A673 (cell line): ENCODE data around the gene CFAP65. TPM values are rescaled to one million over a fixed set of nuclear protein-coding genes. Genes with fewer than 3 reads are reported as not detected.

ENCODE experiments used
- BruUV-seq: library from RNA; stranded (reverse); fragments of 400-500 nt; replicated peaks from 2 replicates; lab custom pipeline; 2021; lab: Mats Ljungman, UMichigan
- CTCF ChIA-PET: fragments of 300-600 bp; sonication (Branson Sonifier 250); formaldehyde crosslinking; loops from one replicate; lab custom pipeline; 2022; ENCODE audit warnings: antibody characterized with exemption; lab: Charles Lee
- POLR2A ChIA-PET: fragments of 300-600 bp; sonication (Branson Sonifier 250); formaldehyde crosslinking; loops from one replicate; lab custom pipeline; 2022; ENCODE audit warnings: antibody characterized with exemption; ENCODE audit not compliant: low non-redundant PET; lab: Charles Lee
- DNase-seq: peaks from one replicate; pipeline ENCODE4 v3.0.0-alpha.2; 2015; ENCODE audit warnings: low spot score
- H3K27ac ChIP-seq: fragments of 200-600 bp; sonication (generic); 2 replicates; pipeline ENCODE4 v1.5.1; 2016; ENCODE audit warnings: mixed run types, low read depth, mild to moderate bottlenecking, mixed read lengths, antibody characterized with exemption, low read length; ENCODE audit not compliant: poor library complexity, severe bottlenecking
- H3K27me3 ChIP-seq: fragments of 200-600 bp; sonication (generic); replicated peaks from 2 replicates; pipeline ENCODE4 v1.6.1; 2017; ENCODE audit warnings: mixed run types, low read depth, mild to moderate bottlenecking, mixed read lengths, antibody characterized with exemption, low read length; ENCODE audit not compliant: insufficient read depth, poor library complexity
- H3K36me3 ChIP-seq: fragments of 200-600 bp; sonication (generic); 2 replicates; pipeline ENCODE4 v1.6.1; 2016; ENCODE audit warnings: mixed run types, mild to moderate bottlenecking, mixed read lengths, antibody characterized with exemption, low read length; ENCODE audit not compliant: insufficient read depth, poor library complexity, severe bottlenecking
- H3K4me1 ChIP-seq: fragments of 200-600 bp; sonication (generic); 2 replicates; pipeline ENCODE4 v1.6.1; 2017; ENCODE audit warnings: mixed run types, mild to moderate bottlenecking, mixed read lengths, antibody characterized with exemption, low read length; ENCODE audit not compliant: insufficient read depth, poor library complexity, severe bottlenecking
- H3K4me3 ChIP-seq: fragments of 200-600 bp; sonication (generic); 2 replicates; pipeline ENCODE4 v1.5.1; 2016; ENCODE audit warnings: low read depth, mixed run types, mild to moderate bottlenecking, mixed read lengths, low read length; ENCODE audit not compliant: poor library complexity, severe bottlenecking
- H3K9me3 ChIP-seq: fragments of 200-600 bp; sonication (generic); 2 replicates; pipeline ENCODE4 v1.6.1; 2016; ENCODE audit warnings: mixed run types, low read depth, mild to moderate bottlenecking, mixed read lengths, antibody characterized with exemption, low read length; ENCODE audit not compliant: poor library complexity, severe bottlenecking
- EZH2 ChIP-seq: fragments of 200-600 bp; sonication (generic); IDR thresholded peaks from 2 replicates; pipeline ENCODE4 v1.6.1; 2017; ENCODE audit warnings: borderline replicate concordance, low read depth, mild to moderate bottlenecking, mixed read lengths, antibody characterized with exemption, low read length; ENCODE audit not compliant: poor library complexity, severe bottlenecking
- intact Hi-C: fragments of 100-400 bp; cut with micrococcal nuclease; formaldehyde crosslinking; loops from one replicate; pipeline ENCODE4 v1.10.0; 2022; ENCODE audit not compliant: unreplicated experiment
- total RNA-seq: library from RNA; stranded (reverse); gene quantifications from 2 replicates; pipeline ENCODE4 v1.2.3, GENCODE V29; 2021
- TF ChIP-seq, protein P1 (sequence below): fragments of 300-800, 200-600 bp; sonication (generic); conservative IDR thresholded peaks from 2 replicates; pipeline ENCODE4 v1.5.1; 2017; ENCODE audit warnings: low read depth, mild to moderate bottlenecking, antibody characterized with exemption, low read length, moderate library complexity, mixed read lengths

CFAP65 gene
- total RNA-seq, 1 experiment from 2014 or later: 0.13 TPM

DNA sequence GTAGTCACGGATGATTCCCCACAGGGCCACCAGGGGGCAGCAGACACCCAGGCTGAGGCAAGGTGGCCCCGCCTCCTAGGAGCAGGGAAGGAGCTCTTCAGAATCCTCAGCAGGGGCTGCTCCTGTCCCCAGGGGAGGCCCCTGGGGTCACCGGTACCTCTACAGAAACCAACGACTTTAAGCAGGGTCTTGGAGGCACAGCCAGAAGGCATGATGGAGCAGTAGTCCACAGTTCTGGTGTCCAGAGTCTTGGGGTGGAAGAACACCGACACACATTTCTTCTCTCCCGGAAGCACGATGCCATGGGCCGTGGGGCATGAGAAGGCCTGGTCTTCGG lies 11.5 kb downstream of the CFAP65 start:
- CTCF ChIA-PET: interaction anchor here (0.5 to 2.2 kb wide), 17 partner anchors 10 to 182 kb away, joined by 3 to 58 read pairs (median 5); no protein-coding TSS in a partner anchor
- Histone ChIP-seq H3K9me3 (no peaks in the 10 kb centered on the region), H3K36me3 (no peaks in the 10 kb centered on the region), H3K27me3 (peaks cover 22% of the 10 kb centered on the region), H3K4me3 (no peak overlapping the region), H3K4me1 (no peaks in the 10 kb centered on the region), H3K27ac (no peak overlapping the region)
- peak; percentile 86 for DNase-seq
- TF ChIP-seq EZH2: no peak
- TF ChIP-seq, protein P1, sequence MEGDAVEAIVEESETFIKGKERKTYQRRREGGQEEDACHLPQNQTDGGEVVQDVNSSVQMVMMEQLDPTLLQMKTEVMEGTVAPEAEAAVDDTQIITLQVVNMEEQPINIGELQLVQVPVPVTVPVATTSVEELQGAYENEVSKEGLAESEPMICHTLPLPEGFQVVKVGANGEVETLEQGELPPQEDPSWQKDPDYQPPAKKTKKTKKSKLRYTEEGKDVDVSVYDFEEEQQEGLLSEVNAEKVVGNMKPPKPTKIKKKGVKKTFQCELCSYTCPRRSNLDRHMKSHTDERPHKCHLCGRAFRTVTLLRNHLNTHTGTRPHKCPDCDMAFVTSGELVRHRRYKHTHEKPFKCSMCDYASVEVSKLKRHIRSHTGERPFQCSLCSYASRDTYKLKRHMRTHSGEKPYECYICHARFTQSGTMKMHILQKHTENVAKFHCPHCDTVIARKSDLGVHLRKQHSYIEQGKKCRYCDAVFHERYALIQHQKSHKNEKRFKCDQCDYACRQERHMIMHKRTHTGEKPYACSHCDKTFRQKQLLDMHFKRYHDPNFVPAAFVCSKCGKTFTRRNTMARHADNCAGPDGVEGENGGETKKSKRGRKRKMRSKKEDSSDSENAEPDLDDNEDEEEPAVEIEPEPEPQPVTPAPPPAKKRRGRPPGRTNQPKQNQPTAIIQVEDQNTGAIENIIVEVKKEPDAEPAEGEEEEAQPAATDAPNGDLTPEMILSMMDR: peak; percentile 92
- intact Hi-C loops: loop anchor here (1.0 kb wide), 1 partner anchor 126 kb away; no protein-coding TSS in a partner anchor
- no TSS peak for BruUV-seq
- POLR2A ChIA-PET: no interaction called here

DNA sequence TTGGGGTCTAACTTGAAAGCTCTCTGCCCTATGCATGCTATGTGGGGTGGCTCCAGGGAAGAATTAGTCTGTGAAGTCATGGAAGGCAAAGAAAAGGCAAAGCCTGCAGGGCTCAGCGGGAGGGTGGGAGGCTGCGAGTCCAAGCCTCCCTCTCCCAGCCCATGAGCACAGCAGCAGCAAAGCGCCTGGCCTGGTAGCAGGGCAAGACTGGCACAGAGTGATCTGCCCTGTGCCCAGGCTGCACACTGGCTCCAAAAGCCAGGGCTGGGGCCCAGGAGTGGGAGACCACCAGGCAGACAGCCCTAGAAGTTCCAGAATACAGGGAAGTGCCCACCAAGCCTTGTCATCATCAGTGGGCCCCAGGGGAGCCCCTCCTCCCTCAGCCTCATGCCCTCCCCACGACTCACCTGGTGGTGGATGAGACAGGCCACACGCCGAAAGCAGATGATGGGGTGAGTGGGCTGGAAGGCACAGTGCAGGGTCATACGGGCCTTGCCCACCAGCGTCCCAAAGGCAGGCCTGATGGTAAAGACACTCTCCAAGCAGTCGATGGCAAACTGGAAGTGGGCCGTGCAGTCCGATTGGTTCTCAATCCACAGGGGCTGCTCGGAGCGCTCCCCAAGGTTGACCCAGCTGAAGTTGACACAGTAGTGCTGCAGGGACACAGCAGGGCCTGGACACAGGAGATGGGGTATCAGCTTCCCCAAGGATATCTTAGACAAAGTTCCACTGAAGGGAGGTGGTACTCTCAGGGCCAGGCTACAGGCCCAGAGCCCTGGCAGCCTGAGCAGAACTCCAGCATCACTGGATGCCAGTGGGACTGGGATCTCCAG lies 12.1 kb downstream of the CFAP65 start:
- ChIA-PET CTCF (interaction anchor here (0.6 to 2.2 kb wide), 16 partner anchors 9 to 182 kb away, joined by 3 to 58 read pairs (median 5); no protein-coding TSS in a partner anchor), POLR2A (no interaction called here)
- Histone ChIP-seq H3K36me3 (no peaks in the 10 kb centered on the region), H3K4me1 (no peaks in the 10 kb centered on the region), H3K27me3 (peaks cover 19% of the 10 kb centered on the region), H3K9me3 (no peaks in the 10 kb centered on the region), H3K4me3 (no peak overlapping the region), H3K27ac (no peak overlapping the region)
- no peak for DNase-seq
- no peak for TF ChIP-seq EZH2
- TF ChIP-seq, protein P1: no peak
- BruUV-seq: no TSS peak
- intact Hi-C loops: loop anchor here (1.0 kb wide), 1 partner anchor 126 kb away; no protein-coding TSS in a partner anchor

DNA sequence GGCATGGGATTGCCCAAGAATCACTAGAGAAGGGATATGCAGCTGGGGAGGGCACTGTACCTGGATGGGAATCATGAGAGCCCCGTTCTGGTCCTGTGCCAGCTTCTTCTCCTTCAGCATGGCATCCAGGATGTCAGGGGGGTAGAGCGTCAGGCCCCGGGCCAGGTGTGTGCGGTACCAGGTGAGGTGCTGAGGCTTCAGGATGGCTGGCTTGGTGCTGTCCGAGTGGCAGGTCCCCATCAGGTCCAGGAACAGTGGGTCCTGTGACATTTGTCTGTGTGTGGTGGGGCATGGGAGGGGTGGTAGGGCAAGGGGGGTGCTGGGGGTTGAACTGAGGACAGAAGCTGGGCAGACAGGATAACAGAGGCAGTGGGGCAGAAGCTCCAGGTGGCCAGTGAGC lies 13.2 kb downstream of the CFAP65 start:
- Histone ChIP-seq H3K27ac (no peak overlapping the region), H3K27me3 (peaks cover 9% of the 10 kb centered on the region), H3K9me3 (no peaks in the 10 kb centered on the region), H3K36me3 (no peaks in the 10 kb centered on the region), H3K4me1 (no peaks in the 10 kb centered on the region), H3K4me3 (no peak overlapping the region)
- ChIA-PET POLR2A (no interaction called here), CTCF (interaction anchor here (0.9 to 1.1 kb wide), 2 partner anchors 33 to 127 kb away, joined by 3 read pairs; no protein-coding TSS in a partner anchor)
- no TSS peak for BruUV-seq
- TF ChIP-seq, protein P1: no peak
- no peak for TF ChIP-seq EZH2
- intact Hi-C loops: no loop called here
- no peak for DNase-seq
